Measurements from ENCODE around the gene CD1C. TPM values are rescaled to one million over a fixed set of nuclear protein-coding genes. Genes with fewer than 3 reads are reported as not detected.
"Not testable (repeated sequence)": the region's sequence is repeated elsewhere in the genome, so short reads cannot be mapped to it uniquely, and the experiment has no call there.

The CD1C gene
- total RNA-seq, 3 donors from 2014 or later, result 0.66 to 2.5 (median 2.1) TPM

DNA sequence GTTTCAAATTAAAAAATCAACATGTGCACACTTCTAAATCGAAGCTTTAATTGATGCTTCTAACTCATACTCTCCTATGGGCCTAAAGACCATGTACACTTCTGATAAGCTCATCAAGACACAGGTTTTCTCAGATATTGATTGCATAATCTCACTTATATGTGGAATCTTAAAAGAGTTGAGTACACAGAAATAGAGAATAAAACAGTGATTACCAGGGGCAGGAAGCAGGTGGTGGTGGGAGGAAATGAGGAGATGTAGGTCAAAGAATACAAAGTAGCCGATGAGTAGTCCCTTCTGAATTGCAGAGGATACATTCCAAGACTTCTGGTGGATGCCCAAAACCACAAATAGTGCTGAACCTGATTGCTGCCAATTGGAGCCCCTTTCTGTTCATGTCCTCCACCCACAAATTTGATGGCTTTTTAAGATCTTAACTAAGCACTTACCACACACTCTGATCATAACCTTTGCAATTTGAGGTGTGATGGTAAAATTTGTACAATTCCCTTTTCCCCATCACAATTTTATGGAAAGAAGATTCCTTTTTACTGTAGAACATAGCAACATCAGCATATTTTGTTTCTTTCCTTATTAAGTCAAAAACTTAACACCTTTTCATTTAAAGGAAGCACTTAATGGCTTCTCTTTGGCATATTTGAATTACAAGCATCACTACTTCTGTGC, 44.9 kb downstream of the CD1C start:
- H3K36me3 ChIP-seq, result no peaks in the 10 kb centered on the region
- TF ChIP-seq POLR2A (IDR thresholded peaks at IDR 0.05) (no peak), POLR2AphosphoS5 (IDR thresholded peaks at IDR 0.05) (no peak)
- TF ChIP-seq, protein P1, sequence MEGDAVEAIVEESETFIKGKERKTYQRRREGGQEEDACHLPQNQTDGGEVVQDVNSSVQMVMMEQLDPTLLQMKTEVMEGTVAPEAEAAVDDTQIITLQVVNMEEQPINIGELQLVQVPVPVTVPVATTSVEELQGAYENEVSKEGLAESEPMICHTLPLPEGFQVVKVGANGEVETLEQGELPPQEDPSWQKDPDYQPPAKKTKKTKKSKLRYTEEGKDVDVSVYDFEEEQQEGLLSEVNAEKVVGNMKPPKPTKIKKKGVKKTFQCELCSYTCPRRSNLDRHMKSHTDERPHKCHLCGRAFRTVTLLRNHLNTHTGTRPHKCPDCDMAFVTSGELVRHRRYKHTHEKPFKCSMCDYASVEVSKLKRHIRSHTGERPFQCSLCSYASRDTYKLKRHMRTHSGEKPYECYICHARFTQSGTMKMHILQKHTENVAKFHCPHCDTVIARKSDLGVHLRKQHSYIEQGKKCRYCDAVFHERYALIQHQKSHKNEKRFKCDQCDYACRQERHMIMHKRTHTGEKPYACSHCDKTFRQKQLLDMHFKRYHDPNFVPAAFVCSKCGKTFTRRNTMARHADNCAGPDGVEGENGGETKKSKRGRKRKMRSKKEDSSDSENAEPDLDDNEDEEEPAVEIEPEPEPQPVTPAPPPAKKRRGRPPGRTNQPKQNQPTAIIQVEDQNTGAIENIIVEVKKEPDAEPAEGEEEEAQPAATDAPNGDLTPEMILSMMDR (IDR thresholded peaks at IDR 0.05), result no peak
- no peaks in the 10 kb centered on the region for H3K4me1 ChIP-seq
- no peaks in the 10 kb centered on the region for H3K27me3 ChIP-seq
- peaks cover 0 to 4% of the 10 kb centered on the region in 2 donors for H3K9me3 ChIP-seq
- no peak overlapping the region for H3K4me3 ChIP-seq
- H3K27ac ChIP-seq, result no peak overlapping the region
- intact Hi-C loops (cut with DNase I; ENCODE audit: low total_unique reads), result no loop called here
- DNase-seq (ENCODE audit: low spot score in 2 of 2), result no peak

DNA sequence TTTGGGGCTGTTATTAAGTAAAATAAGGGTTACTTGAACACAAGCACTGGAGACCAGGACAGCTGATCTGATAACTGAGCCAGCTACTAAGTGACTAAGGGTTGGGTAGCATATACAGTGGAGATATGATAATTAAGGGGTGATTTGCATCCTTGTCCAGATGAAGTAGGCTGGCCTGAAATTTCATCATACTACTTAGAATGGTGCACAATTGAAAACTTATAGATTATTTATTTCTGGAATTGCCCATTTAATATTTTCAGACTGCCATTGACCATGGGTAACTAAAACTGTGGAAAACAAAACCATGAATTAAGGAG, 45.5 kb downstream of the CD1C start:
- no peak overlapping the region for H3K4me3 ChIP-seq
- H3K27me3 ChIP-seq, result no peaks in the 10 kb centered on the region
- DNase-seq (ENCODE audit: low spot score in 2 of 2), result no peak
- no peak for TF ChIP-seq POLR2A (IDR thresholded peaks at IDR 0.05)
- no peak for TF ChIP-seq POLR2AphosphoS5 (IDR thresholded peaks at IDR 0.05)
- TF ChIP-seq, protein P1 (IDR thresholded peaks at IDR 0.05), result no peak
- intact Hi-C loops (cut with DNase I; ENCODE audit: low total_unique reads), result no loop called here
- no peaks in the 10 kb centered on the region for H3K36me3 ChIP-seq
- H3K9me3 ChIP-seq, result peaks cover 0 to 5% of the 10 kb centered on the region in 2 donors
- H3K4me1 ChIP-seq, result no peaks in the 10 kb centered on the region
- H3K27ac ChIP-seq, result no peak overlapping the region

DNA sequence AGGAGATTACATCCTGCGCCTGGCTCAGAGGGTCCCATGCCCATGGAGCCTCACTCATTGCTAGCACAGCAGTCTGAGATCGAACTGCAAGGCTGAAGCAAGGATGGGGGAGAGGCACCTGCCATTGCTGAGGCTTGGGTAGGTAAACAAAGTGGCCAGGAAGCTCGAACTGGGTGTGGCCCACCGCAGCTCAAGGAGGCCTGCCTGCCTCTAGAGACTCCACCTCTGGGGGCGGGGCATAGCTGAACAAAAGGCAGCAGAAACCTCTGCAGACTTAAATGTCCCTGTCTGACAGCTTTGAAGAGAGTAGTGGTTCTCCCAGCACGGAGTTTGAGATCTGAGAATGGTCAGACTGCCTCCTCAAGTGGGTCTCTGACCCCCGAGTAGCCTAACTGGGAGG, 46.7 kb downstream of the CD1C start:
- H3K4me1 ChIP-seq; H3K36me3 ChIP-seq; H3K27ac ChIP-seq; intact Hi-C loops (cut with DNase I; ENCODE audit: low total_unique reads); H3K27me3 ChIP-seq; DNase-seq (ENCODE audit: low spot score in 2 of 2); H3K4me3 ChIP-seq: not testable (repeated sequence)
- peaks cover 0 to 11% of the 10 kb centered on the region in 2 donors for H3K9me3 ChIP-seq

Other genes starting within 250 kb of the CD1C start
- 1 to 10 TPM in 2 of 3 donors, under 1 TPM in 1; 0.96 to 2.0 (median 1.8) TPM for gene CD1D, start 109.0 kb upstream of the CD1C start, total RNA-seq
- gene CD1A, start 35.5 kb upstream of the CD1C start, total RNA-seq, result not detected
- not detected for gene CD1B, start 41.6 kb downstream of the CD1C start, total RNA-seq
- gene CD1E, start 64.0 kb downstream of the CD1C start, total RNA-seq, result 1 to 10 TPM in 1 of 3 donors, under 1 TPM in 1, not detected in 1; 0.64 to 1.2 TPM
- not detected for gene OR10T2, start 109.5 kb downstream of the CD1C start, total RNA-seq
- not detected for gene OR10K2, start 136.3 kb downstream of the CD1C start, total RNA-seq
- gene OR10K1, start 171.9 kb downstream of the CD1C start, total RNA-seq, result not detected
- not detected for gene OR10R2, start 182.3 kb downstream of the CD1C start, total RNA-seq